NCI-H226 (cell line): Measurements from ENCODE around the gene TRERF1.

ENCODE experiments used
- DNase-seq: peaks from one replicate; pipeline ENCODE4 v3.0.0-alpha.2; 2015

The TRERF1 gene

GRCh38 chr6:42269974-42270510 lies 181.7 kb downstream of the TRERF1 start:
- no peak for DNase-seq

DNA sequence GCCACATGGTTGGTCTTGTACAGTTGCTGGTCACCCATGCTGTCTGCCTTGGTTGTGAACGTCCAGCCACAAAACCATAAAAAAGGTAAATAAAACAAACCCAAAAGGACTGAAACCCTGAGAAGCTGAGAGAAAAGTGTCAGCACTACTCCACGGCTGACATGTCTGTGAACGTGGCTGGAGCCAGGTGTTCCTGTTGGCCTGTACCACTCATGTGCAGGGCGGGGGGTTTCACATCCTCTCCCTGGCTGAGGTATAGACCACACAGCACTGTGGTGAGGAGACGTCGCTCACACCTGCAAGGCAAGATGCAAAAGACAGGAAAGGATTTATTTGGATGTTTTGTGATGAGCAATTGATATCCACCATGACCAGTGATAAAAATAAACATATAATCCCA lies 182.2 kb downstream of the TRERF1 start:
- DNase-seq = no peak

GRCh38 chr6:42268835-42269204 lies 182.9 kb downstream of the TRERF1 start:
- no peak for DNase-seq

DNA sequence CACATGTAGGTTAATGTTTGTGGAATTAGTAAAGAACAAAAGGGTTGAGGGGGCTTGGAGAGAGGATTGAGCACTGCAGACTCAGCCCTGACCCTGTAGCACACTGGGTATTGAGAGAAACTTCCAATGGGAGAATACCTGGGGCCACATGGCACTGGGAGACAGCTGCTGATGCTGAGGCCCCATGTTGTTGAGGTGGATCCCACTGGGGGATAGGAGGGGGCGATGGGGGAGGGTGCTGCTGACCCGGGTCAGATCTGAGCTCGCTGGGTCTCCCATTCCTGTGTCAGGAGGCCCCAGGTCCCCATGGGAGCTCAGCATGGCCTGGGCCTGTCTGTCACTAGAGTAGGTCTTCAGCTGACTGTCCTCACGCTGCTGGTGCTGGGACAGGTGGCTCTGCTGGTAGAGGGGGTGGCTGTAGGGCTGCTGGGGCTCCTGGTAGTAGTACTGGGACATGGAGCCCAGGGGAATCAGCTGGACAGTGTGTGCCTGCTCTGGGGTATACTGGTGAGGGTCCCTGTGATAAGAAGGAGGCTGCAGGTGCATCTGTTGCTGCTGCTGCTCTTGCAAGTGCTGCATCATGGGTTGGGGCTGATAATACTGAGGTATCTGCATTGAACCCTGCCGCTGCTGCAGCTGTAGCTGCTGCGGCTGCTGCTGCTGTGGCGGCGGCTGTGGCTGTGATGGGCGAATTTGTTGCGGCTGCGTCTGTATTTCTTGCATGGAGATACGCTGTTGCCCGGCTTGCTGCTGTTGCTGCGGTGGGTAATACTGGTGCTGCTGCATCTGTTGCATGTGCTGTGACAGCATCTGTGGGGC lies 183.5 kb downstream of the TRERF1 start:
- DNase-seq = no peak

DNA sequence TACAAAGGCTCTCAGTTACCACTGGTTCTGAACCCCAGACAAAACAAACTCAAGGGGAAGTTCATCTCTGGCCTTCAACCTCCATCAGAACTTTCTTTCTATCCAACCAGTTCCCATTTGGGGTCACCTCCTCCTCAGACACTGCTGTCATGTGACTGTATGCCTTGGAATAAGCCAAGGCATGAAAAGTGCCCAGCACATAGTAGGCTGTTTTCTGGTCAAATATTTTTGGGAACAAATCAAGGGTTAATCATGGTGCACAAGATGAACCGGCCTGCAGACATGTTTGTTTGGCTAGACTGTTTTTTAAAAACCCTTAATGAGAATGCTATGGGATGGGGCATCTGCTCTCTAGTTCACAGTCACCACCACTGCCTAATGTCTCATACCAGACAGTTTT lies 185.2 kb downstream of the TRERF1 start:
- DNase-seq = no peak

- no peak for DNase-seq
Observed at GRCh38 chr6:42264852-42265390, 186.8 kb downstream of the TRERF1 start.

DNA sequence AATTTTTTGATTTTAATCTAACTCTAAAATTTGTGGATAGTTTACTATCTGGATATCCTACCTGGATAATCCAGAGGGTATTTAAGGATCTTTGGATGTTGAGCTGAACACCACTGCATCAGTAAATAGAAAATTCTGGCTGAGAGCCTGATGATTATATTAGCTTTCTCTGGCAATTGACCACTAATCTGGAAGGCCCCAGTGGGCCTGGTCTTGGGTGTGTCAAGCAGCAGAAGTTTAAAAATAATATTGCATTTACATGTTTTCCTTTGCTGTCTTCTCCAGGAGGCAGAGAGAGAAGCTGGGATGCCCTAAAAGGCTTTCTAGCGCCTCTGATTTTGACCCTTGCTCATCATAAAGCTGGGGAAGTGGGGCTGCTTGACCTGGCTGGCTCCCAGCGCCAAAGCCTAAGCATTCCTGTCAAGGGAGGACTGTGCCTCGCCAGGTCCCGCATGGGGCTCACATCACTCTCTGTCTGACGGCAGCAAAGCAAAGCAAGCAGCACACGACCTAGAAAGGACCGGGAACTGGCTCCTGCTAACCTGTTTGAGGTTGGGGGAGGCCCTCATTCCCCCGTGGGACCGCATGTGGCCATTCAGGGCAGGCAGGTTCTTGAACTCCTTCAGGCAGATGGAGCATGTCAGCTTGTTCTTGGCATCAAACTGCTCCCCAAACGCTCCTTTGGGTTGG lies 187.4 kb downstream of the TRERF1 start:
- DNase-seq = no peak

- DNase-seq = no peak
Observed at GRCh38 chr6:42263165-42263728, 188.5 kb downstream of the TRERF1 start.

- DNase-seq = no peak
Observed at GRCh38 chr6:42260972-42261371, 190.8 kb downstream of the TRERF1 start.

DNA sequence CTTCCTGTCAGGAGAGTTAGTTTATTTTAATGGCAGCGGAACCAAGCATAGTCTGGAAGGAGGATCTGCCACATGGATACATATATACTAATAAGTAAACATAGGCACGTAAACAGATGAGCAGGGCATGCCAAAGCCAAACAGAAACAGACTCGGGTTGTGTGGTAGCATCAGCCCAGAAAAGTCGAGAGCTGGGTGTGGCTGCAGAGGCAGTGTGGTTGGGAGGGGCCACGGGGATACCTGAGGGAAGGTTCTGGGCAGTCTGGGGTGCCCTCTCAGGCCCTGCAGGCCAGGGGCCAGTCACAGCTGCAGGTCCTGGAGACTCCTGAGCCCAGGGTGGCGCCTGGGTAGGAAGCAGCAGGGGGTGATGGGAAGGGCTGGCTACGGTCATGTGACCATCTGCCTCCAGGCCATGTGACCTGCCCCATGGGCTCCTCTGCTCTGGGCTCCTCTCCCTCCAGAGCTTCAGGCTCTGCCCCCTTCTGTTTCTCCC lies 191.3 kb downstream of the TRERF1 start:
- no peak for DNase-seq

GRCh38 chr6:42259841-42260395 lies 191.8 kb downstream of the TRERF1 start:
- DNase-seq = no peak

GRCh38 chr6:42259286-42259685 lies 192.4 kb downstream of the TRERF1 start:
- DNase-seq = no peak

DNA sequence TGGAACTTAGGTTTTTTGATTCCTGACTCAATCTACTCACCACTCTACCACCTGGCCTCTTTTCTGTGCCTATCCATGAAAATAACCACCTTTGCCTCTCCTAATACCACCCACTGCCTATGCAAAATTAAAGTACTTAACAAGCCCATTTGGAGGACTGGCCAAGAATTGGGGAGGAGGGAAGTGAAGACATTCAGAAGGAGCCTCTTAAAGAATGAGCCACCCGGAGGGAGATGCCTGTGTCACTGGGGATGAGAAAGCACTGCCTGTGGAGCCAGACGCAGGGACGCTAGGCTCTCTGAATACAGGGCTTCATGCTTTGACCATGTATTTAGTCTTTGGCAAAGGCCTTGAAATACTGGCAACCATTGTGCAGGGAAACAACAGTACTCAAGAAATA lies 194.1 kb downstream of the TRERF1 start:
- no peak for DNase-seq

GRCh38 chr6:42257063-42257462 lies 194.7 kb downstream of the TRERF1 start:
- no peak for DNase-seq

DNA sequence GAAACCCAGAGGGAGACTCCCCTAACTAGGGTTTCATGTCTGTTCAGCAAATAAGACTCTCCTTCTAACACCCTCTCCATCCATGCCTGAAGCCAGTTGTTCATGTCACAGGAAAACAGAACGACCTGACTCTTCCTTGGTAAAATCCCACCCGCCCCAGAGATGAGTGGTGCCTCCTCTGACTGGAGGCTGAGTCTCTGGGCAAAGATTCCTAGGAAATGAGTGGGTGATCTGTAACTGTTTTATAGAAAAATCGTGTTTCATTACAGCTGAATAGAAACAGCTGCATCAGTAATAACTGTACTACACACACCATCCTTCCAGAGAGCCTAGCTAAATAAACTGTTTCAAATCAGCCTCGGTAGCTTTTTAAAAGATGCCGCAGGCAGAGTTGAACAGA lies 196.7 kb downstream of the TRERF1 start:
- DNase-seq = no peak

GRCh38 chr6:42254505-42254904 lies 197.2 kb downstream of the TRERF1 start:
- no peak for DNase-seq

DNA sequence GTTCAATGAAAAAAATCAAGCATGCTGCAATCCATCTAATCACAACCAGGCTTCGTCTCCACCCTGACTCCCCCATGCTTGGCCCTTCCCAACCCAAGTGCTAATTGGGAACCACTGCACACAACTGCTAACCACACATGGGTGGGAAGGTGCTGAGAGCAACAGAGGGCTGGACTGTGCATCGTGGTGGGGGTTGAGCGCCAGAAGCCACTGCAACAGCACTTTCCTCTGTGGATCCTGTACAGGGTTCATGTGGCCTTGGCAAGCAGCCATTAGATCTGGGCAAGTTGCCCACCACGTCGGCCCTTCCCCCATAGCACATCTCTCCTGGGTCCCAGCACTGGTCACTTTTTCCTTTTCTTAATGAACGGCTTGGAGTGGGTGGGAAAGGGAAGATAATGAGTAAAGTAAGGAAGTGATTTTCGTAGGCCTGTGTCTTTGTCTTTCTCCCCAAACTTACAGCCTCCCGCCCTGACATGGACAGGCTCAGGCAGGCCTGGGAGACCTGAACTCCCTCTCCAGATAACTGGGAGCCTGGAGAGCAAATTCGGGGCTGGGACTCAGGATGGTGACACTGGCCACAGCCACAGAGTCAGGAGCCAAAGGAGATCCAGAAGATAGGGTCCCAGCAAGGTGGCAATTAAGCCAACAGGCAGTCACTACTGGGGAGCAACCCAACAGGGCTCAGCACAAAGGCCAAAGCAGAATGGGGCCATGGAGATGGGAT lies 199.7 kb downstream of the TRERF1 start:
- no peak for DNase-seq

DNA sequence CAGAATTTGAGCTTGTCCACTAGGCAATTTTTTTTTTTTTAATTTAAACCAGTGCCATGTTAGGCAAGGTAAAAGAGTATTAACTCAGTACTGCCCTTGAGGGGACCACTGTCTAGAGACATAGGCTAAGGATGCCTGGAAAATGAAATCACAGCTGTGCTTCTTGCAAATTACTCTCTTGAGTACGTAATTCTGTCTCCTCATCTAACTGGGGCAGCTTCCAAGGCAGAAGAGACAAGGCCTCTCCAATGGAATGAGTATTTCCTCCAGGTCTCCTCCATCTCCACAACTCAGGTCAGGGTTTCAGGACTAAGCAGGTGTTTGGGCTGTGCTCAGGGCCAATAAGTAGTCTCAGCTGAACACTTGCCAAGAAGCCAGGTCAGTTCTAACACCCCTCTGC lies 200.2 kb downstream of the TRERF1 start:
- DNase-seq = no peak

DNA sequence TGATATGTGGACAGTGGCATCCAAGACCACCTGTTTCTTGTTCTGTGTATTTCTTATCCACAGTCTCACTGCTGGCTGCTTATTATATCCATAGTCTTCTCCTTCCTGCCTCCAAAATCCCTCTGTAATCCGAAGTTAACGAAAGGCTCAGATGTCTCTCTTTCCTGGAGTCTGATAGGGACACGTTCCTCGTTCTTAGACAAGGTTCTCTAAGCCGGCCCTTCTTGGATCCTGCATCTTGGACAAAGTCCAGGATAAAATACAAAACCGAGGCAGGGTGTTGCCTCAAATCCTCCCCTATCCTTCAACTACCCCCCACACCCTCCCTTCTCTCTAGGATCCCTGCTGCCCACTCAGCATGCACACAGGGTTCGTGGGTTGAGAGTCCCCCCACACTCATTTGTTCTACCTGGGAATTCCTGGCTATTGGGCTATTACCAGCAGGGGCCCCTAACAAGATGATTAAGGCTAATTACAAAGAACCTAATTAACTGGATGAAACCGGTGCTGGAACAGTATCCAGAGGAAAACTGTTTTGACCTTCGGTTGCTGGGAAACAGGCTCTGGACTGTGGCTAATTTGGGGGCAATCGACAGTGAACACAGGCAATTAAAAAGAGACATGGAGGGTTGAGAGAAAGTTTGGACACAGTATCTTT lies 201.3 kb downstream of the TRERF1 start:
- no peak for DNase-seq

GRCh38 chr6:42249279-42249678 lies 202.4 kb downstream of the TRERF1 start:
- DNase-seq = no peak

DNA sequence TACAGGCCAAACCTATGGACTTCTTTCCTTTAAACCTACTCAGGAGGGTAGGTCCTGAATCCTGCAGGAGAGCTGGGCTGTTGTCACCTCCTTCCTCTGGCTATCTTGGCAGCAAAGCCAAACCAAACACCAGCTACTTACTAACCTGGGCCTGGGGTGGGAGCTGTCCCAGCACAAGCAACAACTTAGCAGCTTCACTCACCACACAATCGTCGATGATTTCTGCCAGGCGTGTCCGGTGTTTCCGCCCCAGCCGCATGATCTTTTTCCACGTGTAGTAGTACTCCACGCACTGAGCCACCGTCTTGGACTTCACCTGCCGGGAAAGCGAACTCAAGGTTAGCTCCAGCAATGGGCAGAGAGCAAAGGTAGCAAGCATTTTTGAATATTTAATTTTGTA lies 208.7 kb downstream of the TRERF1 start:
- no peak for DNase-seq

DNA sequence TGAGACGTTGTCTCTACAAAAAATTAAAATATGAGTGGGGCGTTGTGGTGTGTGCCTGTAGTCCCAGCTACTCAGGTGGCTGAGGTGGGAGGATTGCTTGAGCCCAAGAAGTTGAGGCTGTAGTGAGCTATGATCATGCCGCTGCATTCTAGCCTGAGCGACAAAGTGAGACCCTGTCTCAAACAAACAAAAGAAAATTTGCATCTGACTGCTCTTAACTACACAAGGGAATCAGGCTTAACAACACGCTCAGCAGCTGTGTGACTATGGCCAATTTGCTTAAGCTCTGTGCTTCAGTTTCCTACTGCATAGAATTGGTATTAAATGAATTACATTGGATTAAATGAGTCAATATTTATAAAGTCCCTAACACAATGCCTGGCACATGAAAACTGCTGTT lies 209.8 kb downstream of the TRERF1 start:
- DNase-seq = no peak
